Large intestine (tissue), 3 donors: ENCODE measurements around the gene PRIMPOL. TPM values are rescaled to one million over a fixed set of nuclear protein-coding genes. Genes with fewer than 3 reads are reported as not detected.

Experiments used
- DNase-seq, 2 donors: peaks; one replicate each; pipeline versions ENCODE4 v3.0.0 to v3.0.0-alpha.2; 2013
- H3K27ac ChIP-seq: one replicate; pipeline ENCODE4 v1.5.1; 2013; ENCODE audit warnings: low read length
- H3K27me3 ChIP-seq: 2 replicates; pipeline ENCODE4 v1.6.1; 2013; ENCODE audit warnings: low read length; ENCODE audit not compliant: control insufficient read depth, insufficient read depth
- H3K36me3 ChIP-seq: 2 replicates; pipeline ENCODE4 v1.6.1; 2013; ENCODE audit warnings: low read length; ENCODE audit not compliant: control insufficient read depth, insufficient read depth
- H3K4me1 ChIP-seq: one replicate; pipeline ENCODE4 v1.6.1; 2013; ENCODE audit warnings: low read length; ENCODE audit not compliant: control insufficient read depth, insufficient read depth
- H3K4me3 ChIP-seq: one replicate; pipeline ENCODE4 v1.5.1; 2013; ENCODE audit warnings: low read length
- H3K9me3 ChIP-seq: one replicate; pipeline ENCODE4 v1.6.1; 2013; ENCODE audit warnings: mild to moderate bottlenecking, low read depth, low read length, moderate library complexity; ENCODE audit not compliant: control insufficient read depth
- WGBS: methylation state at CpG from one replicate; pipeline ENCODE4 v1.1.5; 2013; ENCODE audit warnings: low lambda C conversion rate; ENCODE audit not compliant: insufficient coverage; 5-methylcytosine and 5-hydroxymethylcytosine counted together
- polyA plus RNA-seq: library from polyadenylated mRNA; unstranded; fragments of 120-200 nt; gene quantifications from one replicate; pipeline ENCODE4 v1.2.1, GENCODE V29; 2013

Gene PRIMPOL
- polyA plus RNA-seq, 1 donor, result 23.8 TPM

GRCh38 chr4:184666670-184667069, 17.1 kb downstream of the PRIMPOL start:
- Histone ChIP-seq H3K36me3 (peaks cover 15% of the 10 kb centered on the region), H3K4me1 (peaks cover 3% of the 10 kb centered on the region), H3K27ac (peak overlapping the region; percentile 44), H3K27me3 (no peaks in the 10 kb centered on the region), H3K4me3 (no peak overlapping the region), H3K9me3 (no peaks in the 10 kb centered on the region)
- DNase-seq, result peak; percentile 55 to 85
- WGBS, result no CpG with 5 or more reads among the region's 6 CpGs

GRCh38 chr4:184668096-184668495, 18.6 kb downstream of the PRIMPOL start:
- no peak overlapping the region for H3K4me3 ChIP-seq
- peaks cover 22% of the 10 kb centered on the region for H3K36me3 ChIP-seq
- peaks cover 3% of the 10 kb centered on the region for H3K4me1 ChIP-seq
- no peaks in the 10 kb centered on the region for H3K27me3 ChIP-seq
- no CpG with 5 or more reads among the region's 9 CpGs for WGBS
- H3K27ac ChIP-seq, result no peak overlapping the region
- no peaks in the 10 kb centered on the region for H3K9me3 ChIP-seq
- no peak for DNase-seq

- Histone ChIP-seq H3K27me3 (no peaks in the 10 kb centered on the region), H3K27ac (no peak overlapping the region), H3K36me3 (peaks cover 23% of the 10 kb centered on the region), H3K4me3 (no peak overlapping the region), H3K9me3 (no peaks in the 10 kb centered on the region), H3K4me1 (peaks cover 3% of the 10 kb centered on the region)
- DNase-seq, result no peak
- 100% methylated on average over 2 of the region's 9 CpGs for WGBS
Measured at GRCh38 chr4:184668511-184669114, 19.1 kb downstream of the PRIMPOL start.

GRCh38 chr4:184669251-184669650, 19.7 kb downstream of the PRIMPOL start:
- Histone ChIP-seq H3K9me3 (no peaks in the 10 kb centered on the region), H3K4me3 (no peak overlapping the region), H3K27me3 (no peaks in the 10 kb centered on the region), H3K27ac (no peak overlapping the region), H3K36me3 (peaks cover 27% of the 10 kb centered on the region), H3K4me1 (peaks cover 3% of the 10 kb centered on the region)
- no CpG with 5 or more reads among the region's 7 CpGs for WGBS
- no peak for DNase-seq

- no peak overlapping the region for H3K4me3 ChIP-seq
- no peaks in the 10 kb centered on the region for H3K9me3 ChIP-seq
- no peaks in the 10 kb centered on the region for H3K27me3 ChIP-seq
- H3K4me1 ChIP-seq, result peaks cover 3% of the 10 kb centered on the region
- H3K36me3 ChIP-seq, result peaks cover 29% of the 10 kb centered on the region
- H3K27ac ChIP-seq, result no peak overlapping the region
- 14% methylated on average over 1 of the region's 9 CpGs for WGBS
- peak in 1 of 2 donors; percentile 16 for DNase-seq
Measured at GRCh38 chr4:184671101-184671500, 21.6 kb downstream of the PRIMPOL start.

GRCh38 chr4:184672741-184673140, 23.2 kb downstream of the PRIMPOL start:
- Histone ChIP-seq H3K36me3 (peaks cover 29% of the 10 kb centered on the region), H3K4me3 (no peak overlapping the region), H3K9me3 (no peaks in the 10 kb centered on the region), H3K4me1 (no peaks in the 10 kb centered on the region), H3K27ac (no peak overlapping the region), H3K27me3 (no peaks in the 10 kb centered on the region)
- no peak for DNase-seq
- WGBS, result no CpG with 5 or more reads among the region's 6 CpGs

GRCh38 chr4:184674011-184674410, 24.5 kb downstream of the PRIMPOL start:
- Histone ChIP-seq H3K36me3 (peaks cover 27% of the 10 kb centered on the region), H3K27ac (no peak overlapping the region), H3K4me1 (no peaks in the 10 kb centered on the region), H3K27me3 (no peaks in the 10 kb centered on the region), H3K4me3 (no peak overlapping the region), H3K9me3 (no peaks in the 10 kb centered on the region)
- no peak for DNase-seq
- WGBS, result no CpG with 5 or more reads among the region's 4 CpGs

- Histone ChIP-seq H3K36me3 (peaks cover 18% of the 10 kb centered on the region), H3K27ac (no peak overlapping the region), H3K4me1 (no peaks in the 10 kb centered on the region), H3K9me3 (peaks cover 2% of the 10 kb centered on the region), H3K27me3 (no peaks in the 10 kb centered on the region), H3K4me3 (no peak overlapping the region)
- no CpG with 5 or more reads among the region's 5 CpGs for WGBS
- DNase-seq, result no peak
Measured at GRCh38 chr4:184675018-184675417, 25.5 kb downstream of the PRIMPOL start.

- H3K4me1 ChIP-seq, result no peaks in the 10 kb centered on the region
- H3K36me3 ChIP-seq, result peaks cover 16% of the 10 kb centered on the region
- H3K9me3 ChIP-seq, result peaks cover 2% of the 10 kb centered on the region
- no peak overlapping the region for H3K4me3 ChIP-seq
- H3K27me3 ChIP-seq, result no peaks in the 10 kb centered on the region
- whole genome bisulfite sequencing, result 91% methylated on average over 3 of the region's 3 CpGs
- DNase-seq, result no peak
- no peak overlapping the region for H3K27ac ChIP-seq
Measured at GRCh38 chr4:184675821-184676492, 26.4 kb downstream of the PRIMPOL start.

- H3K27ac ChIP-seq, result peak overlapping the region; percentile 81
- peaks cover 2% of the 10 kb centered on the region for H3K9me3 ChIP-seq
- 61% methylated on average over 4 of the region's 9 CpGs for WGBS
- no peaks in the 10 kb centered on the region for H3K27me3 ChIP-seq
- peaks cover 5% of the 10 kb centered on the region for H3K4me1 ChIP-seq
- no peaks in the 10 kb centered on the region for H3K36me3 ChIP-seq
- H3K4me3 ChIP-seq, result no peak overlapping the region
- peak; percentile 88 to 95 for DNase-seq
Measured at GRCh38 chr4:184680698-184681097, 31.2 kb downstream of the PRIMPOL start.

- H3K4me1 ChIP-seq, result peaks cover 5% of the 10 kb centered on the region
- DNase-seq, result no peak
- H3K27ac ChIP-seq, result no peak overlapping the region
- H3K4me3 ChIP-seq, result no peak overlapping the region
- H3K9me3 ChIP-seq, result peaks cover 2% of the 10 kb centered on the region
- H3K27me3 ChIP-seq, result no peaks in the 10 kb centered on the region
- 100% methylated on average over 1 of the region's 1 CpG for whole genome bisulfite sequencing
- H3K36me3 ChIP-seq, result peaks cover 3% of the 10 kb centered on the region
Measured at GRCh38 chr4:184681916-184682315, 32.4 kb downstream of the PRIMPOL start.
